ENCODE results near the gene TMEM14B. TPM values are rescaled to one million over a fixed set of nuclear protein-coding genes. Genes with fewer than 3 reads are reported as not detected.

Gene TMEM14B
- total RNA-seq, 3 donors from 2014 or later (not counting 1 experiment from before 2014, with no cell fraction given): 21.0 to 38.4 (median 30.8) TPM

DNA sequence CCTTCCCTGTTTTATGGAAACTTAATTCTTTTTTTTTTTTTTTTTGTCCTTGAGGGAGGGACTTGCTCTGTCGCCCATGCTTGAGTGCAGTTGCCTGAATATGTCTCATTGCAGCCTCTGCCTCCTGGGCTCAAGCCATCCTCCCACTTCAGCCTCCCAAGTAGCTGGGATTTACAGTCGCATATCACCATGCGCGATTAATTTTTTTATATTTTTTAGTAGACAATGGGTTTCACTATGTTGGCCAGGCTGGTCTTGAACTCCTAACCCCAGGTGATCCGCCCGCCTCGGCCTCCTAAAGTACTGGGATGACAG, 24.1 kb upstream of the TMEM14B start:
- intact Hi-C loops (cut with micrococcal nuclease): no loop called here
- DNase-seq: no peak
- TF ChIP-seq, protein P1, sequence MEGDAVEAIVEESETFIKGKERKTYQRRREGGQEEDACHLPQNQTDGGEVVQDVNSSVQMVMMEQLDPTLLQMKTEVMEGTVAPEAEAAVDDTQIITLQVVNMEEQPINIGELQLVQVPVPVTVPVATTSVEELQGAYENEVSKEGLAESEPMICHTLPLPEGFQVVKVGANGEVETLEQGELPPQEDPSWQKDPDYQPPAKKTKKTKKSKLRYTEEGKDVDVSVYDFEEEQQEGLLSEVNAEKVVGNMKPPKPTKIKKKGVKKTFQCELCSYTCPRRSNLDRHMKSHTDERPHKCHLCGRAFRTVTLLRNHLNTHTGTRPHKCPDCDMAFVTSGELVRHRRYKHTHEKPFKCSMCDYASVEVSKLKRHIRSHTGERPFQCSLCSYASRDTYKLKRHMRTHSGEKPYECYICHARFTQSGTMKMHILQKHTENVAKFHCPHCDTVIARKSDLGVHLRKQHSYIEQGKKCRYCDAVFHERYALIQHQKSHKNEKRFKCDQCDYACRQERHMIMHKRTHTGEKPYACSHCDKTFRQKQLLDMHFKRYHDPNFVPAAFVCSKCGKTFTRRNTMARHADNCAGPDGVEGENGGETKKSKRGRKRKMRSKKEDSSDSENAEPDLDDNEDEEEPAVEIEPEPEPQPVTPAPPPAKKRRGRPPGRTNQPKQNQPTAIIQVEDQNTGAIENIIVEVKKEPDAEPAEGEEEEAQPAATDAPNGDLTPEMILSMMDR (IDR thresholded peaks at IDR 0.05): no peak
- H3K4me1 Mint-ChIP-seq: peaks cover 58 to 76% of the 10 kb centered on the region in 2 donors
- Histone ChIP-seq H3K27me3 (ENCODE audit: control insufficient read depth, insufficient read depth, low read length) (peaks cover 10% of the 10 kb centered on the region), H3K36me3 (ENCODE audit: control insufficient read depth, insufficient read depth, low read length) (no peaks in the 10 kb centered on the region), H3K4me3 (ENCODE audit: low read length) (peak overlapping the region; percentile 46), H3K9me3 (ENCODE audit: control insufficient read depth, insufficient read depth, low read length) (no peaks in the 10 kb centered on the region), H3K4me1 (ENCODE audit: control insufficient read depth, insufficient read depth, low read length) (peaks cover 57% of the 10 kb centered on the region), H3K27ac (ENCODE audit: low read length) (peak overlapping the region; percentile 32)
- peaks cover 24 to 25% of the 10 kb centered on the region in 2 donors for H3K27me3 Mint-ChIP-seq (ENCODE audit: low read depth in 2 of 2)
- no peaks in the 10 kb centered on the region for H3K9me3 Mint-ChIP-seq
- 71% methylated on average over 6 of the region's 7 CpGs for WGBS (ENCODE audit: insufficient coverage)
- peak overlapping the region; percentile 61 to 89 for H3K27ac Mint-ChIP-seq
- H3K4me3 Mint-ChIP-seq: peak overlapping the region; percentile 90
- ATAC-seq: no peak
- no peaks in the 10 kb centered on the region for H3K36me3 Mint-ChIP-seq

DNA sequence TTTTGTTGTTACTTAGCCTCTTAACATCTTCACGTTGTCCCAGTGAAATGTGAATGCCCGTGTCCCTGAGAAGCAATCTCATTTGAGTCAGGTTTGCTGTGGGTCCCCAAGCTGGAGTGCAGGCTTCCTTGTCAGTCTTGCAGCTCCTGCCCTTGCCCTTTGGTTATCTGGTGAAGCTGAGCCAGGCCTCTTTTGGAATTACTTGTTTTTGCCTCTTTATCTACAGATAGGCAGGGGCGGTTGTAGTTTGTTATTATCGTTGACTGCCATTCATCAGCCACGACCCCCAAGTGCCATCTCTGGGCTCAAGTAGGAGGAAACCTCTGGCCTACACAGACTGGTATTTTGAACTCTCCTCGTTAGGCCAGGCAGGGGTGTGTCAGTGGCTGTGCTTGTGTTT, 22.6 kb upstream of the TMEM14B start:
- WGBS (ENCODE audit: insufficient coverage): 94% methylated on average over 6 of the region's 6 CpGs
- ATAC-seq: no peak
- no peaks in the 10 kb centered on the region for H3K9me3 Mint-ChIP-seq
- no peak overlapping the region for H3K27ac Mint-ChIP-seq
- no peak for DNase-seq
- H3K36me3 Mint-ChIP-seq: no peaks in the 10 kb centered on the region
- Histone ChIP-seq H3K4me3 (ENCODE audit: low read length) (no peak overlapping the region), H3K9me3 (ENCODE audit: control insufficient read depth, insufficient read depth, low read length) (no peaks in the 10 kb centered on the region), H3K27ac (ENCODE audit: low read length) (no peak overlapping the region), H3K36me3 (ENCODE audit: control insufficient read depth, insufficient read depth, low read length) (no peaks in the 10 kb centered on the region), H3K4me1 (ENCODE audit: control insufficient read depth, insufficient read depth, low read length) (peaks cover 44% of the 10 kb centered on the region), H3K27me3 (ENCODE audit: control insufficient read depth, insufficient read depth, low read length) (peaks cover 10% of the 10 kb centered on the region)
- TF ChIP-seq, protein P1 (IDR thresholded peaks at IDR 0.05): no peak
- H3K27me3 Mint-ChIP-seq (ENCODE audit: low read depth in 2 of 2): peaks cover 25 to 27% of the 10 kb centered on the region in 2 donors
- peaks cover 46 to 66% of the 10 kb centered on the region in 2 donors for H3K4me1 Mint-ChIP-seq
- intact Hi-C loops (cut with micrococcal nuclease): no loop called here
- no peak overlapping the region for H3K4me3 Mint-ChIP-seq

DNA sequence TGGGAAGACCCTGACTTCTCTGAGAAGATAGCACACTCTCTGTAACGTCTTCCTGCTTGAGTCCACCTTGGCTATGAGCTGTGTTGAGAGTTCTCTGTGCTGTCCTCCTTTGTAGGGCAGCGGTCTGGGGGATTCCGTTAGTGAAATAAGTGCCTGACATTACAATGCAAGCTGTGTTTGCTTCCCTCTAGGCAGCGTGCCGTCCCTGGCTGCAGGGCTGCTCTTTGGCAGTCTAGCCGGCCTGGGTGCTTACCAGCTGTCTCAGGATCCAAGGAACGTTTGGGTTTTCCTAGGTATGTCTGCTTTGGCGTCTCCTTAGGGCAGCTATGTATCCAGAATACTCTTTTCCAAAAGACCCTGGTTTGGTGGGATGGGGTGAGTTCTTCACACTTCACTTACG, 21.9 kb upstream of the TMEM14B start:
- 94% methylated on average over 8 of the region's 9 CpGs for WGBS (ENCODE audit: insufficient coverage)
- Histone ChIP-seq H3K27me3 (ENCODE audit: control insufficient read depth, insufficient read depth, low read length) (peaks cover 10% of the 10 kb centered on the region), H3K9me3 (ENCODE audit: control insufficient read depth, insufficient read depth, low read length) (no peaks in the 10 kb centered on the region), H3K4me1 (ENCODE audit: control insufficient read depth, insufficient read depth, low read length) (peaks cover 42% of the 10 kb centered on the region), H3K36me3 (ENCODE audit: control insufficient read depth, insufficient read depth, low read length) (no peaks in the 10 kb centered on the region), H3K27ac (ENCODE audit: low read length) (no peak overlapping the region), H3K4me3 (ENCODE audit: low read length) (no peak overlapping the region)
- Mint-ChIP-seq H3K4me3 (no peak overlapping the region), H3K27ac (peak overlapping the region in 1 of 2 donors; percentile 31), H3K36me3 (no peaks in the 10 kb centered on the region), H3K9me3 (no peaks in the 10 kb centered on the region), H3K4me1 (peaks cover 46 to 62% of the 10 kb centered on the region in 2 donors), H3K27me3 (ENCODE audit: low read depth in 2 of 2) (peaks cover 32 to 34% of the 10 kb centered on the region in 2 donors)
- no peak for DNase-seq
- intact Hi-C loops (cut with micrococcal nuclease): no loop called here
- TF ChIP-seq, protein P1 (IDR thresholded peaks at IDR 0.05): no peak
- no peak for ATAC-seq

DNA sequence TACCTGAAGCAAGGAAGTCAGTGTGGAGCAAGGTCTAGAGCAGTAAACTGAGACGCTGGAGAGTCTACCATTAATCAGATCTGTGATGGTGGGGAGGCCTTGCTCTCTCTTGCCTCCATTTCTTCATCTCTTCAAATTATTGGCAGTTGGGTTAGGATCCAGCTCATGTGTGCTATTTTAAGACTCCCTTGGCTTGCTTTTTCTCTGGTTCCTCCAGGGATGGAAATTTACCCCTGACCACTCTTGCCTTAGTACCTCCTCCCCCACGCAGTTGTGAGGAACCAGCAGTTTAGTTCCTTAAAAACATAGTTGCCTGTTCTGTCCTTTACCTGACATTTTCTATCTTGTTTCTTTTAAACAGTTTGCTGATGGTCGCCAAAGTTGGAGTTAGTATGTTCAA, 17.4 kb upstream of the TMEM14B start:
- no peaks in the 10 kb centered on the region for H3K9me3 Mint-ChIP-seq
- no peak overlapping the region for H3K27ac ChIP-seq (ENCODE audit: low read length)
- no peak overlapping the region for H3K27ac Mint-ChIP-seq
- H3K4me3 ChIP-seq (ENCODE audit: low read length): no peak overlapping the region
- ATAC-seq: no peak
- intact Hi-C loops (cut with micrococcal nuclease): no loop called here
- no peaks in the 10 kb centered on the region for H3K36me3 ChIP-seq (ENCODE audit: control insufficient read depth, insufficient read depth, low read length)
- no peak for DNase-seq
- H3K4me3 Mint-ChIP-seq: no peak overlapping the region
- no peaks in the 10 kb centered on the region for H3K9me3 ChIP-seq (ENCODE audit: control insufficient read depth, insufficient read depth, low read length)
- peaks cover 34 to 47% of the 10 kb centered on the region in 2 donors for H3K27me3 Mint-ChIP-seq (ENCODE audit: low read depth in 2 of 2)
- TF ChIP-seq, protein P1 (IDR thresholded peaks at IDR 0.05): no peak
- H3K4me1 ChIP-seq (ENCODE audit: control insufficient read depth, insufficient read depth, low read length): peaks cover 30% of the 10 kb centered on the region
- H3K4me1 Mint-ChIP-seq: peaks cover 44 to 45% of the 10 kb centered on the region in 2 donors
- H3K27me3 ChIP-seq (ENCODE audit: control insufficient read depth, insufficient read depth, low read length): peaks cover 5% of the 10 kb centered on the region
- WGBS (ENCODE audit: insufficient coverage): 80% methylated on average over 3 of the region's 3 CpGs
- no peaks in the 10 kb centered on the region for H3K36me3 Mint-ChIP-seq

Measured in natural killer cell (primary cell).